HepG2 (cell line): ENCODE measurements around the gene CACNA1C. TPM values are rescaled to one million over a fixed set of nuclear protein-coding genes. Genes with fewer than 3 reads are reported as not detected.
A peak's percentile ranks its signal among the peaks of the same experiment; 100 is the strongest.

Experiments
- ATAC-seq: fragments of 200-7000 bp; cut with Tn5 transposase; 3 replicates; pipeline ENCODE4 v1.9.1; 2020; ENCODE audit warnings: mild to moderate bottlenecking, moderate library complexity
- BruUV-seq: library from RNA; stranded (reverse); fragments of 400-500 nt; replicated peaks from 2 replicates; lab custom pipeline; 2021; lab: Mats Ljungman, UMichigan
- CTCF ChIA-PET: fragments of 300-600 bp; formaldehyde crosslinking; extraction: SDS; loops from one replicate; lab custom pipeline; 2021; ENCODE audit warnings: low total read pairs, inconsistent platforms, low intra/inter-chr PET ratio; lab: Yijun Ruan, JAX
- POLR2A ChIA-PET: fragments of 350-600 bp; sonication (Branson Sonifier 250); formaldehyde crosslinking; loops from one replicate; lab custom pipeline; 2020; ENCODE audit warnings: antibody characterized with exemption, inconsistent platforms; lab: Yijun Ruan, JAX
- DNase-seq: peaks from one replicate; pipeline ENCODE4 v3.0.0-alpha.2; 2015; ENCODE audit warnings: low spot score
- FAIRE-seq: peaks from 3 replicates; lab custom pipeline; 2011; peaks lifted over from hg19 to GRCh38; lab: Jason Lieb, UNC
- H2AFZ ChIP-seq: one replicate; pipeline ENCODE4 v1.6.1; 2011; ENCODE audit warnings: low read length, inconsistent platforms
- H3K27ac ChIP-seq: fragments of 300-600 bp; 3 replicates; pipeline ENCODE4 v1.8.0; 2011; ENCODE audit warnings: mixed run types, mild to moderate bottlenecking, mixed read lengths, low read length, inconsistent platforms; ENCODE audit not compliant: insufficient read depth; ENCODE audit errors: extremely low read length
- H3K27me3 ChIP-seq, 2 experiments: fragments of 200-600 bp in 1 of 2; 2 replicates in 1 of 2; 3 replicates in 1 of 2; pipeline versions ENCODE4 v1.6.0 to v1.8.0; 2011; ENCODE audit warnings: low read length in 2 of 2, mild to moderate bottlenecking in 2 of 2, moderate library complexity in 2 of 2, inconsistent platforms in 1 of 2; ENCODE audit not compliant: insufficient read depth in 2 of 2, control insufficient read depth in 1 of 2
- H3K36me3 ChIP-seq, 2 experiments: fragments of 200-600 bp in 1 of 2; replicated peaks in 1 of 2; 2 replicates in 1 of 2; 3 replicates in 1 of 2; pipeline versions ENCODE4 v1.5.1 to v1.8.0; 2011; ENCODE audit warnings: low read length in 2 of 2, inconsistent platforms in 1 of 2; ENCODE audit not compliant: insufficient read depth in 2 of 2, control insufficient read depth in 1 of 2
- H3K4me1 ChIP-seq: 2 replicates; pipeline ENCODE4 v1.5.1; 2012; ENCODE audit warnings: low read length, inconsistent platforms; ENCODE audit not compliant: insufficient read depth
- H3K4me2 ChIP-seq: 2 replicates; pipeline ENCODE4 v1.6.0; 2011; ENCODE audit warnings: low read depth, low read length, inconsistent platforms
- H3K4me3 ChIP-seq, 3 experiments: fragments of 200-600 bp in 1 of 3; sonication (generic), shearing (Covaris generic) in 1 of 3; replicated peaks in 1 of 3; 2 replicates each; pipeline ENCODE4 v1.5.1; 2011 to 2016; ENCODE audit warnings: low read length in 3 of 3, inconsistent platforms in 2 of 3, low read depth in 2 of 3, mild to moderate bottlenecking in 2 of 3, control low read depth in 1 of 3, mixed read lengths in 1 of 3; ENCODE audit not compliant: insufficient read depth in 1 of 3
- H3K79me2 ChIP-seq: one replicate; pipeline ENCODE4 v1.6.1; 2011; ENCODE audit warnings: low read length, inconsistent platforms; ENCODE audit not compliant: insufficient read depth
- H3K9ac ChIP-seq: 2 replicates; pipeline ENCODE4 v1.6.0; 2011; ENCODE audit warnings: mild to moderate bottlenecking, low read depth, low read length, inconsistent platforms; ENCODE audit not compliant: insufficient read depth
- H3K9me3 ChIP-seq: 2 replicates; pipeline ENCODE4 v1.5.1; 2012; ENCODE audit warnings: mild to moderate bottlenecking, low read length
- H4K20me1 ChIP-seq: 2 replicates; pipeline ENCODE4 v1.6.0; 2011; ENCODE audit warnings: inconsistent platforms, mild to moderate bottlenecking, low read length, moderate library complexity; ENCODE audit not compliant: insufficient read depth
- GABPB1 ChIP-seq: IDR thresholded peaks from 2 replicates; pipeline ENCODE4 v1.6.1; 2016; ENCODE audit warnings: mild to moderate bottlenecking, missing genetic modification reagents, moderate library complexity, missing compliant biosample characterization
- HIVEP1 ChIP-seq: sonication (generic); formaldehyde crosslinking; IDR thresholded peaks from 2 replicates; pipeline ENCODE4 v1.4.0; 2020; ENCODE audit warnings: mild to moderate bottlenecking, missing genetic modification reagents
- LRRFIP1 ChIP-seq: sonication (generic); formaldehyde crosslinking; conservative IDR thresholded peaks from 2 replicates; pipeline ENCODE4 v1.4.0; 2020; ENCODE audit warnings: missing genetic modification reagents
- PITX1 ChIP-seq: sonication (generic); formaldehyde crosslinking; IDR thresholded peaks from 2 replicates; pipeline ENCODE4 v1.5.1; 2020; ENCODE audit warnings: mild to moderate bottlenecking, missing genetic modification reagents
- ZNF282 ChIP-seq: fragments of 450-650 bp; IDR thresholded peaks from 2 replicates; pipeline ENCODE4 v1.6.1; 2018; ENCODE audit not compliant: partially characterized antibody
- ZNF577 ChIP-seq: sonication (generic); formaldehyde crosslinking; IDR thresholded peaks from 2 replicates; pipeline ENCODE4 v1.4.0; 2020; ENCODE audit warnings: mild to moderate bottlenecking, low read depth, missing genetic modification reagents, borderline replicate concordance
- ZNF605 ChIP-seq: sonication (generic); formaldehyde crosslinking; IDR thresholded peaks from 2 replicates; pipeline ENCODE4 v1.8.0; 2022; ENCODE audit warnings: mild to moderate bottlenecking, missing genetic modification reagents
- ZNF691 ChIP-seq: sonication (generic); formaldehyde crosslinking; IDR thresholded peaks from 2 replicates; pipeline ENCODE4 v1.4.0; 2020; ENCODE audit warnings: missing genetic modification reagents, low read depth, mild to moderate bottlenecking, borderline replicate concordance
- ZNF891 ChIP-seq: sonication (generic); formaldehyde crosslinking; IDR thresholded peaks from 2 replicates; pipeline ENCODE4 v1.5.0; 2020; ENCODE audit warnings: mild to moderate bottlenecking, missing genetic modification reagents
- WGBS: methylation state at CpG from one replicate; pipeline ENCODE4 v1.1.6; 2017; ENCODE audit warnings: low lambda C conversion rate; 5-methylcytosine and 5-hydroxymethylcytosine counted together
- in situ Hi-C: cut with HindIII; loops from 2 replicates; pipeline ENCODE4 v1.10.0; 2017; ENCODE audit warnings: low pct_unique_long_range_greater_than_20kb; ENCODE audit not compliant: extremely low pct_ligation_motif_present
- intact Hi-C: fragments of 100-400 bp; cut with micrococcal nuclease; formaldehyde crosslinking; loops from one replicate; pipeline ENCODE4 v1.10.0; 2022; ENCODE audit not compliant: unreplicated experiment
- polyA plus RNA-seq, 8 experiments: library from polyadenylated mRNA; depleted of rRNA in 3 of 8; stranded (reverse) in 7 of 8; unstranded in 1 of 8; fragments of >200 nt; fragmentation: Illumina TruSeq in 4 of 8; extraction: Trizol in 4 of 8; gene quantifications; 2 replicates each; pipeline versions ENCODE4 v1.2.1 to v1.2.3, GENCODE V29; 2011 to 2016; ENCODE audit warnings: low read depth in 4 of 8, missing spikeins in 1 of 8, mixed read lengths in 1 of 8; ENCODE audit not compliant: insufficient read depth in 1 of 8
- total RNA-seq, 5 experiments: library from RNA; depleted of rRNA; stranded (reverse); fragments of >200 nt; fragmentation: Illumina TruSeq; extraction: Trizol; gene quantifications; 2 replicates each; pipeline ENCODE4 v1.2.3, GENCODE V29; 2016; ENCODE audit warnings: low read depth in 1 of 5

The CACNA1C gene
- total and polyA plus RNA-seq, 2 of the 13 experiments (the other 11 are each of a cell fraction or from before 2014, with no cell fraction given), result not detected

- TF ChIP-seq GABPB1 (CRISPR knock-in tag) (no peak), HIVEP1 (CRISPR knock-in tag) (no peak), ZNF605 (CRISPR knock-in tag) (no peak), ZNF577 (no peak), ZNF691 (CRISPR knock-in tag) (no peak), PITX1 (no peak), ZNF891 (CRISPR knock-in tag) (no peak), LRRFIP1 (CRISPR knock-in tag) (no peak), ZNF282 (no peak)
- Histone ChIP-seq H3K4me3 (no peak overlapping the region), H3K4me1 (peaks cover 9% of the 10 kb centered on the region), H3K4me2 (no peak overlapping the region), H3K27ac (no peak overlapping the region), H3K9me3 (no peaks in the 10 kb centered on the region), H3K27me3 (peaks cover 4 to 7% of the 10 kb centered on the region in 2 experiments; a peak in 2 of 5 replicates), H3K36me3 (no peaks in the 10 kb centered on the region), H2AFZ (no peak overlapping the region), H3K9ac (no peak overlapping the region), H3K79me2 (no peaks in the 10 kb centered on the region), H4K20me1 (no peaks in the 10 kb centered on the region)
- DNase-seq, result no peak
- no TSS peak for BruUV-seq
- no peak for FAIRE-seq
- peak; percentile 23; the same call in 1 of the 3 replicates for ATAC-seq
- CTCF ChIA-PET, result no interaction called here
- POLR2A ChIA-PET, result no interaction called here
- intact Hi-C loops (no loop called here), in situ Hi-C loops (no loop called here)
- WGBS, result 5% methylated on average over 4 of the region's 4 CpGs
Measured at GRCh38 chr12:2393016-2393415, 340.2 kb downstream of the CACNA1C start.
